ENCODE data around the gene HSDL2. TPM values are rescaled to one million over a fixed set of nuclear protein-coding genes. Genes with fewer than 3 reads are reported as not detected.
"Not testable (repeated sequence)": the region's sequence is repeated elsewhere in the genome, so short reads cannot be mapped to it uniquely, and the experiment has no call there.

Gene HSDL2
- total and polyA plus RNA-seq, 2 donors (not counting 1 experiment from before 2014, with no cell fraction given), result 47.9 to 49.9 TPM

DNA sequence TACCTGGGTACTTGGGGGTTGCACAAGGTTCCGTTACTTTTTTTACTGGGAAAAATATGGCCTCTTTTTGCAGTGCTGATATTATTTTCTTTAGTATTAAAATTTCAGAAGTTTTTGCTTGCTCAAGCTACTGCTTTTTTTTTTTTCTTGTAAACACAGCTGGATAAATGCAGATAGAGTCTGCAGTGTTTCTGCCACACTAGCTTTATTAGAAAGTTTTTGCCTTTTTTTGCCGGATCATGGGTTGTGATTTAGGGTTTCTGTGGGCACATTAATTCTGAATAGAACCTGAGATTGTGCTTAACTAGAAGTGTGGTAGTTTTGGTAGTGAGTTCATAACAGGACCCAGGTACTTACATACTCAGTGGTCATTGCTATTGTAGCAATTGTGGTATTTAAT is 126.7 kb downstream of the HSDL2 start:
- Histone ChIP-seq H3K27ac (ENCODE audit: insufficient read depth, low read length) (no peak overlapping the region), H3K27me3 (ENCODE audit: control insufficient read depth, insufficient read depth, low read length) (no peaks in the 10 kb centered on the region), H4K20me1 (ENCODE audit: control insufficient read depth, extremely low read depth, insufficient read depth, low read length) (no peaks in the 10 kb centered on the region), H3K4me3 (replicated peaks in 1 of 4; ENCODE audit: control extremely low read depth in 1 of 4, insufficient read depth in 1 of 4, low read depth in 3 of 4, low read length in 4 of 4) (no peak overlapping the region), H3K4me2 (ENCODE audit: extremely low read depth, insufficient read depth, low read length) (no peak overlapping the region), H2AFZ (ENCODE audit: low read length) (no peak overlapping the region), H3K79me2 (ENCODE audit: control insufficient read depth, insufficient read depth, low read length) (no peaks in the 10 kb centered on the region), H3K9ac (ENCODE audit: insufficient read depth, low read length) (no peak overlapping the region), H3K9me3 (ENCODE audit: control insufficient read depth, insufficient read depth, low read depth, low read length) (no peaks in the 10 kb centered on the region), H3K4me1 (ENCODE audit: control insufficient read depth, extremely low read depth, insufficient read depth, low read length) (no peaks in the 10 kb centered on the region), H3K36me3 (ENCODE audit: control insufficient read depth, insufficient read depth, low read length) (no peaks in the 10 kb centered on the region)
- no peak for TF ChIP-seq EZH2 (IDR thresholded peaks at IDR 0.05; ENCODE audit: low read length, missing control alignments)
- peak in 1 of 2 donors; percentile 42 for DNase-seq (ENCODE audit: low read depth in 2 of 2)

GRCh38 chr9:112507001-112507680 is 127.2 kb downstream of the HSDL2 start:
- Histone ChIP-seq H3K79me2 (ENCODE audit: control insufficient read depth, insufficient read depth, low read length) (no peaks in the 10 kb centered on the region), H2AFZ (ENCODE audit: low read length) (no peak overlapping the region), H3K9me3 (ENCODE audit: control insufficient read depth, insufficient read depth, low read depth, low read length) (no peaks in the 10 kb centered on the region), H3K36me3 (ENCODE audit: control insufficient read depth, insufficient read depth, low read length) (no peaks in the 10 kb centered on the region), H3K27me3 (ENCODE audit: control insufficient read depth, insufficient read depth, low read length) (no peaks in the 10 kb centered on the region), H3K4me1 (ENCODE audit: control insufficient read depth, extremely low read depth, insufficient read depth, low read length) (no peaks in the 10 kb centered on the region), H3K9ac (ENCODE audit: insufficient read depth, low read length) (no peak overlapping the region), H3K27ac (ENCODE audit: insufficient read depth, low read length) (no peak overlapping the region), H3K4me3 (replicated peaks in 1 of 4; ENCODE audit: control extremely low read depth in 1 of 4, insufficient read depth in 1 of 4, low read depth in 3 of 4, low read length in 4 of 4) (no peak overlapping the region), H3K4me2 (ENCODE audit: extremely low read depth, insufficient read depth, low read length) (no peak overlapping the region), H4K20me1 (ENCODE audit: control insufficient read depth, extremely low read depth, insufficient read depth, low read length) (no peaks in the 10 kb centered on the region)
- DNase-seq (ENCODE audit: low read depth in 2 of 2), result no peak
- TF ChIP-seq, protein P1, sequence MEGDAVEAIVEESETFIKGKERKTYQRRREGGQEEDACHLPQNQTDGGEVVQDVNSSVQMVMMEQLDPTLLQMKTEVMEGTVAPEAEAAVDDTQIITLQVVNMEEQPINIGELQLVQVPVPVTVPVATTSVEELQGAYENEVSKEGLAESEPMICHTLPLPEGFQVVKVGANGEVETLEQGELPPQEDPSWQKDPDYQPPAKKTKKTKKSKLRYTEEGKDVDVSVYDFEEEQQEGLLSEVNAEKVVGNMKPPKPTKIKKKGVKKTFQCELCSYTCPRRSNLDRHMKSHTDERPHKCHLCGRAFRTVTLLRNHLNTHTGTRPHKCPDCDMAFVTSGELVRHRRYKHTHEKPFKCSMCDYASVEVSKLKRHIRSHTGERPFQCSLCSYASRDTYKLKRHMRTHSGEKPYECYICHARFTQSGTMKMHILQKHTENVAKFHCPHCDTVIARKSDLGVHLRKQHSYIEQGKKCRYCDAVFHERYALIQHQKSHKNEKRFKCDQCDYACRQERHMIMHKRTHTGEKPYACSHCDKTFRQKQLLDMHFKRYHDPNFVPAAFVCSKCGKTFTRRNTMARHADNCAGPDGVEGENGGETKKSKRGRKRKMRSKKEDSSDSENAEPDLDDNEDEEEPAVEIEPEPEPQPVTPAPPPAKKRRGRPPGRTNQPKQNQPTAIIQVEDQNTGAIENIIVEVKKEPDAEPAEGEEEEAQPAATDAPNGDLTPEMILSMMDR (conservative IDR thresholded peaks at IDR 0.05 in 1 of 2, IDR thresholded peaks at IDR 0.05 in 1 of 2; ENCODE audit: low read depth in 1 of 2, low read length in 2 of 2), result no peak
- no peak for TF ChIP-seq EZH2 (IDR thresholded peaks at IDR 0.05; ENCODE audit: low read length, missing control alignments)

DNA sequence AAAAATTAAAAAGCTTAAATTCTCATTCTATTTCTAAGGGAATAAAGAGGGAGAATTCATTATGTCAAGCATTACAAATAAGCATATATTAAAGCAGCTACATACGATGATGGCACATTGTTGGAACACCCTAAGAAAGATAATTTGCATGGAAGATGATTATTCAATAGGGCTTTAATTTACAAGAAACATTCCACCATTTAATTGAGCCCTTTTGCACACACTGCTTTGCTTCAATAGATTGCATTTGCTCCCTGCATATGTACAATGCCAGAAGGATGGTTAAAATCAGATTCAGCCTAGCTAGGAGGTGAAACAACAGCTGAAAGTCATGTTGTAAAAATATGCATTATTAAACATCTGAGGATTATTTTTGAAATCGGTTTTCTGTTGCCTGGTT is 128.5 kb downstream of the HSDL2 start:
- H3K9ac ChIP-seq (ENCODE audit: insufficient read depth, low read length), result no peak overlapping the region
- no peaks in the 10 kb centered on the region for H3K79me2 ChIP-seq (ENCODE audit: control insufficient read depth, insufficient read depth, low read length)
- DNase-seq (ENCODE audit: low read depth in 2 of 2), result no peak
- H3K4me3 ChIP-seq (replicated peaks in 1 of 4; ENCODE audit: control extremely low read depth in 1 of 4, insufficient read depth in 1 of 4, low read depth in 3 of 4, low read length in 4 of 4), result no peak overlapping the region
- no peak overlapping the region for H3K4me2 ChIP-seq (ENCODE audit: extremely low read depth, insufficient read depth, low read length)
- no peak for TF ChIP-seq EZH2 (IDR thresholded peaks at IDR 0.05; ENCODE audit: low read length, missing control alignments)
- TF ChIP-seq, protein P1 (conservative IDR thresholded peaks at IDR 0.05 in 1 of 2, IDR thresholded peaks at IDR 0.05 in 1 of 2; ENCODE audit: low read depth in 1 of 2, low read length in 2 of 2), result no peak
- H3K36me3 ChIP-seq (ENCODE audit: control insufficient read depth, insufficient read depth, low read length), result no peaks in the 10 kb centered on the region
- H3K27ac ChIP-seq (ENCODE audit: insufficient read depth, low read length), result no peak overlapping the region
- no peaks in the 10 kb centered on the region for H3K27me3 ChIP-seq (ENCODE audit: control insufficient read depth, insufficient read depth, low read length)
- no peaks in the 10 kb centered on the region for H4K20me1 ChIP-seq (ENCODE audit: control insufficient read depth, extremely low read depth, insufficient read depth, low read length)
- H3K9me3 ChIP-seq (ENCODE audit: control insufficient read depth, insufficient read depth, low read depth, low read length), result no peaks in the 10 kb centered on the region
- no peak overlapping the region for H2AFZ ChIP-seq (ENCODE audit: low read length)
- H3K4me1 ChIP-seq (ENCODE audit: control insufficient read depth, extremely low read depth, insufficient read depth, low read length), result no peaks in the 10 kb centered on the region

- not testable (repeated sequence) for DNase-seq (ENCODE audit: low read depth in 2 of 2); H3K9ac ChIP-seq (ENCODE audit: insufficient read depth, low read length); H3K27ac ChIP-seq (ENCODE audit: insufficient read depth, low read length); H3K4me1 ChIP-seq (ENCODE audit: control insufficient read depth, extremely low read depth, insufficient read depth, low read length); H3K27me3 ChIP-seq (ENCODE audit: control insufficient read depth, insufficient read depth, low read length); H2AFZ ChIP-seq (ENCODE audit: low read length); H3K4me2 ChIP-seq (ENCODE audit: extremely low read depth, insufficient read depth, low read length); H3K36me3 ChIP-seq (ENCODE audit: control insufficient read depth, insufficient read depth, low read length); H4K20me1 ChIP-seq (ENCODE audit: control insufficient read depth, extremely low read depth, insufficient read depth, low read length); H3K4me3 ChIP-seq (replicated peaks in 1 of 4; ENCODE audit: control extremely low read depth in 1 of 4, insufficient read depth in 1 of 4, low read depth in 3 of 4, low read length in 4 of 4); H3K9me3 ChIP-seq (ENCODE audit: control insufficient read depth, insufficient read depth, low read depth, low read length); H3K79me2 ChIP-seq (ENCODE audit: control insufficient read depth, insufficient read depth, low read length)
These were observed 132.5 kb downstream of the HSDL2 start for GRCh38 chr9:112512377-112512776.

All from fibroblast of lung (primary cell).